NCI-H1092 treated with DMSO at 0.1 percent for 48 hours (cell line): ENCODE results near the gene ZNF324.
"Not testable (repeated sequence)": the region's sequence is repeated elsewhere in the genome, so short reads cannot be mapped to it uniquely, and the experiment has no call there.

ENCODE experiments used
- DNase-seq: peaks from one replicate; lab custom pipeline; 2025; lab: John Stamatoyannopoulos, UW

ZNF324 gene

GRCh38 chr19:58471736-58472135 is 4.9 kb downstream of the ZNF324 start:
- no peak for DNase-seq

GRCh38 chr19:58473775-58474174 is 6.9 kb downstream of the ZNF324 start:
- DNase-seq = no peak

GRCh38 chr19:58474291-58474996 is 7.6 kb downstream of the ZNF324 start:
- DNase-seq = no peak

- DNase-seq = no peak
Observed at GRCh38 chr19:58474997-58475713, 8.3 kb downstream of the ZNF324 start.

GRCh38 chr19:58475714-58476497 is 9.0 kb downstream of the ZNF324 start, which contains the start of gene ZNF446:
ZNF446 (plus strand) TSS chr19:58476352; CDS start chr19:58477219, 867 bp downstream.
- peak; percentile 91 for DNase-seq

- DNase-seq = no peak
Observed at GRCh38 chr19:58476498-58477015, 9.7 kb downstream of the ZNF324 start.

GRCh38 chr19:58477130-58477529 is 10.2 kb downstream of the ZNF324 start:
- DNase-seq = no peak

GRCh38 chr19:58477871-58478270 is 11.0 kb downstream of the ZNF324 start:
- DNase-seq = no peak

- DNase-seq = no peak
Observed at GRCh38 chr19:58479303-58479702, 12.4 kb downstream of the ZNF324 start.

GRCh38 chr19:58479736-58480480 is 13.0 kb downstream of the ZNF324 start:
- no peak for DNase-seq

- no peak for DNase-seq
Observed at GRCh38 chr19:58480481-58480830, 13.6 kb downstream of the ZNF324 start.

- DNase-seq = no peak
Observed at GRCh38 chr19:58480831-58481230, 14.0 kb downstream of the ZNF324 start.

- no peak for DNase-seq
Observed at GRCh38 chr19:58482372-58482771, 15.5 kb downstream of the ZNF324 start.

- no peak for DNase-seq
Observed at GRCh38 chr19:58483776-58484175, 16.9 kb downstream of the ZNF324 start.

- DNase-seq = not testable (repeated sequence)
Observed at GRCh38 chr19:58484349-58484748, 17.5 kb downstream of the ZNF324 start.

GRCh38 chr19:58491393-58491792 is 24.5 kb downstream of the ZNF324 start:
- DNase-seq = no peak

GRCh38 chr19:58492265-58492664 is 25.4 kb downstream of the ZNF324 start:
- no peak for DNase-seq

GRCh38 chr19:58497634-58498170 is 30.8 kb downstream of the ZNF324 start:
- no peak for DNase-seq

- DNase-seq = no peak
Observed at GRCh38 chr19:58498316-58499020, 31.6 kb downstream of the ZNF324 start.

- peak; percentile 92 for DNase-seq
Observed at GRCh38 chr19:58499021-58499927, 32.4 kb downstream of the ZNF324 start.
